H1 (cell line): ENCODE measurements around the gene GALNT9. TPM values are rescaled to one million over a fixed set of nuclear protein-coding genes. Genes with fewer than 3 reads are reported as not detected.

Experiments used
- CTCF ChIA-PET: fragments of 300-600 bp; sonication (Branson Sonifier 250); formaldehyde crosslinking; loops from one replicate; lab custom pipeline; 2021; ENCODE audit not compliant: partially characterized antibody; lab: Charles Lee
- POLR2A ChIA-PET: fragments of 300-600 bp; sonication (Branson Sonifier 250); formaldehyde crosslinking; loops from one replicate; lab custom pipeline; 2021; ENCODE audit warnings: inconsistent platforms; ENCODE audit not compliant: partially characterized antibody; lab: Charles Lee
- DNase-seq, 2 experiments: peaks; one replicate each; pipeline versions ENCODE4 v3.0.0 to v3.0.0-alpha.2; 2010 to 2022; ENCODE audit warnings: low spot score in 2 of 2, low read depth in 1 of 2, mixed read lengths in 1 of 2
- FAIRE-seq: peaks from 2 replicates; lab custom pipeline; 2011; peaks lifted over from hg19 to GRCh38; lab: Jason Lieb, UNC
- H2AFZ ChIP-seq: 2 replicates; pipeline ENCODE4 v1.8.1; 2012; ENCODE audit warnings: low read length, inconsistent platforms
- H2AK5ac ChIP-seq: 2 replicates; pipeline ENCODE4 v1.6.1; 2013; ENCODE audit warnings: low read depth, low read length
- H2BK120ac ChIP-seq: replicated peaks from 2 replicates; pipeline ENCODE3; 2013; ENCODE audit warnings: low read depth, low read length, inconsistent platforms
- H2BK12ac ChIP-seq: 2 replicates; pipeline ENCODE4 v1.6.1; 2013; ENCODE audit warnings: low read depth, low read length
- H2BK15ac ChIP-seq: 2 replicates; pipeline ENCODE4 v1.6.1; 2013; ENCODE audit warnings: low read length
- H2BK20ac ChIP-seq: 2 replicates; pipeline ENCODE4 v1.6.1; 2013; ENCODE audit warnings: low read length
- H2BK5ac ChIP-seq: 2 replicates; pipeline ENCODE4 v1.6.1; 2013; ENCODE audit warnings: low read depth, low read length
- H3K14ac ChIP-seq: 2 replicates; pipeline ENCODE4 v1.6.1; 2013; ENCODE audit warnings: inconsistent platforms; ENCODE audit not compliant: insufficient read length
- H3K18ac ChIP-seq: 2 replicates; pipeline ENCODE4 v1.6.1; 2013; ENCODE audit warnings: low read length; ENCODE audit errors: extremely low read depth
- H3K23ac ChIP-seq: 2 replicates; pipeline ENCODE4 v1.6.1; 2013; ENCODE audit warnings: inconsistent platforms; ENCODE audit not compliant: insufficient read length
- H3K23me2 ChIP-seq: 2 replicates; pipeline ENCODE4 v1.6.1; 2013; ENCODE audit warnings: low read depth, low read length
- H3K27ac ChIP-seq: 2 replicates; pipeline ENCODE4 v1.6.1; 2011; ENCODE audit warnings: low read depth, low read length, inconsistent platforms
- H3K27me3 ChIP-seq, 4 experiments: replicated peaks in 1 of 4; 1 replicate in 1 of 4; 2 replicates in 3 of 4; pipeline versions ENCODE4 v1.6.1 to v1.8.1; 2011 to 2013; ENCODE audit warnings: low read length in 3 of 4, mild to moderate bottlenecking in 3 of 4, inconsistent platforms in 2 of 4, mixed read lengths in 2 of 4, moderate library complexity in 1 of 4; ENCODE audit not compliant: control insufficient read depth in 3 of 4, insufficient read depth in 3 of 4; ENCODE audit errors: extremely low read depth in 1 of 4
- H3K36me3 ChIP-seq, 4 experiments: 2 replicates each; pipeline versions ENCODE4 v1.6.1 to v1.8.1; 2011 to 2013; ENCODE audit warnings: mild to moderate bottlenecking in 4 of 4, low read length in 3 of 4, moderate library complexity in 2 of 4, control low read depth in 1 of 4, inconsistent platforms in 1 of 4; ENCODE audit not compliant: insufficient read depth in 4 of 4, control insufficient read depth in 2 of 4
- H3K4ac ChIP-seq: replicated peaks from 2 replicates; pipeline ENCODE3; 2013; ENCODE audit warnings: low read length, low read depth, mixed read lengths, inconsistent platforms; ENCODE audit not compliant: insufficient read length
- H3K4me1 ChIP-seq, 4 experiments: replicated peaks in 1 of 4; 1 replicate in 1 of 4; 2 replicates in 3 of 4; pipeline versions ENCODE4 v1.6.1 to v1.8.1; 2011 to 2013; ENCODE audit warnings: low read length in 3 of 4, inconsistent platforms in 2 of 4, mixed read lengths in 1 of 4; ENCODE audit not compliant: insufficient read depth in 4 of 4, control insufficient read depth in 3 of 4
- H3K4me2 ChIP-seq, 2 experiments: 2 replicates each; pipeline versions ENCODE4 v1.6.1 to v1.8.1; 2011 to 2013; ENCODE audit warnings: low read depth in 2 of 2, low read length in 2 of 2, control low read depth in 1 of 2, inconsistent platforms in 1 of 2, mild to moderate bottlenecking in 1 of 2; ENCODE audit not compliant: insufficient read depth in 1 of 2
- H3K4me3 ChIP-seq, 4 experiments: fragments of 200-600, 300-600 bp in 1 of 4; sonication (generic), shearing (Covaris generic), sonication (Bioruptor Twin) in 1 of 4; 2 replicates each; pipeline versions ENCODE4 v1.5.1 to v1.8.1; 2011 to 2016; ENCODE audit warnings: low read length in 4 of 4, low read depth in 3 of 4, control low read depth in 2 of 4, inconsistent platforms in 2 of 4, mild to moderate bottlenecking in 2 of 4, mixed read lengths in 1 of 4, moderate library complexity in 1 of 4; ENCODE audit not compliant: insufficient read depth in 2 of 4; ENCODE audit errors: extremely low read depth in 1 of 4
- H3K56ac ChIP-seq: replicated peaks from 2 replicates; pipeline ENCODE3; 2013; ENCODE audit warnings: low read depth, mild to moderate bottlenecking, mixed read lengths, low read length, inconsistent platforms; ENCODE audit not compliant: insufficient read length
- H3K79me1 ChIP-seq: 2 replicates; pipeline ENCODE4 v1.6.1; 2013; ENCODE audit warnings: low read depth, low read length, control low read depth
- H3K79me2 ChIP-seq, 2 experiments: 2 replicates each; pipeline versions ENCODE4 v1.6.1 to v1.8.1; 2012 to 2013; ENCODE audit warnings: low read length in 2 of 2, mild to moderate bottlenecking in 2 of 2, inconsistent platforms in 1 of 2; ENCODE audit not compliant: insufficient read depth in 2 of 2, control insufficient read depth in 1 of 2
- H3K9ac ChIP-seq, 4 experiments: replicated peaks in 1 of 4; 1 replicate in 1 of 4; 2 replicates in 3 of 4; pipeline versions ENCODE4 v1.6.1 to v1.8.1; 2011 to 2013; ENCODE audit warnings: low read depth in 3 of 4, low read length in 3 of 4, control low read depth in 2 of 4, mild to moderate bottlenecking in 2 of 4, moderate library complexity in 2 of 4, inconsistent platforms in 1 of 4; ENCODE audit errors: extremely low read depth in 1 of 4
- H3K9me3 ChIP-seq, 2 experiments: 2 replicates each; pipeline versions ENCODE4 v1.6.1 to v1.8.1; 2012 to 2013; ENCODE audit warnings: mild to moderate bottlenecking in 2 of 2, moderate library complexity in 2 of 2, control low read depth in 1 of 2, inconsistent platforms in 1 of 2, low read depth in 1 of 2, low read length in 1 of 2, mixed read lengths in 1 of 2; ENCODE audit not compliant: insufficient read depth in 2 of 2
- H4K20me1 ChIP-seq, 2 experiments: replicated peaks in 1 of 2; 2 replicates each; pipeline versions ENCODE3 to v1.8.1; 2011 to 2013; ENCODE audit warnings: inconsistent platforms in 2 of 2, low read length in 2 of 2, mild to moderate bottlenecking in 1 of 2; ENCODE audit not compliant: insufficient read depth in 2 of 2, control insufficient read depth in 1 of 2
- H4K5ac ChIP-seq: 2 replicates; pipeline ENCODE4 v1.6.1; 2013; ENCODE audit warnings: low read length, low read depth, mixed read lengths, inconsistent platforms; ENCODE audit not compliant: insufficient read length
- H4K8ac ChIP-seq: 2 replicates; pipeline ENCODE4 v1.8.0; 2013; ENCODE audit warnings: mild to moderate bottlenecking, moderate library complexity, low read length, inconsistent platforms; ENCODE audit not compliant: insufficient read depth; ENCODE audit errors: extremely low read depth
- H4K91ac ChIP-seq: replicated peaks from 2 replicates; pipeline ENCODE3; 2013; ENCODE audit warnings: low read length, mixed read lengths, inconsistent platforms; ENCODE audit not compliant: insufficient read length
- CEBPB ChIP-seq: IDR thresholded peaks from 2 replicates; pipeline ENCODE4 v1.6.1; 2012; ENCODE audit warnings: low read depth, low read length
- GABPA ChIP-seq: IDR thresholded peaks from 2 replicates; pipeline ENCODE4 v1.6.1; 2011; ENCODE audit warnings: mild to moderate bottlenecking, low read length, moderate library complexity, borderline replicate concordance; ENCODE audit not compliant: insufficient read depth
- WGBS, 2 experiments: shearing (Covaris generic) in 1 of 2; methylation state at CpG; one replicate each; pipeline versions ENCODE4 v1.1.6 to v1.1.7; 2013 to 2015; ENCODE audit warnings: low lambda C conversion rate in 2 of 2, mixed read lengths in 2 of 2, inconsistent platforms in 1 of 2, low coverage in 1 of 2, missing lambda C conversion rate in 1 of 2; ENCODE audit not compliant: insufficient replicate concordance in 2 of 2, insufficient coverage in 1 of 2, insufficient read length in 1 of 2; ENCODE audit errors: extremely low coverage in 1 of 2, missing lambda C conversion rate in 1 of 2; 5-methylcytosine and 5-hydroxymethylcytosine counted together
- polyA plus RNA-seq, 7 experiments: library from polyadenylated mRNA; depleted of rRNA in 3 of 7; stranded (reverse) in 5 of 7; unstranded in 2 of 7; fragments of >200 nt in 5 of 7; fragments of 200-250 nt in 2 of 7; gene quantifications; 1 replicate in 5 of 7; 2 replicates in 1 of 7; 4 replicates in 1 of 7; pipeline versions ENCODE4 v1.2.1 to v1.2.3, GENCODE V29; 2011 to 2013; ENCODE audit warnings: missing spikeins in 2 of 7, mixed read lengths in 2 of 7
- total RNA-seq: library from RNA; stranded (reverse); fragmentation: NEBNext Ultra II Directional; extraction: Animal tissue kit (Norgen Biotek cat#: 25700); gene quantifications from 2 replicates; pipeline ENCODE4 v1.2.1, GENCODE V29; 2021
- TF ChIP-seq, protein P1 (sequence below): IDR thresholded peaks from 2 replicates; pipeline ENCODE4 v1.6.1; 2012; ENCODE audit warnings: inconsistent platforms

GALNT9 gene
- total and polyA plus RNA-seq, 2 of the 8 experiments (the other 6 are each of a cell fraction or from before 2014, with no cell fraction given): 2.0 to 3.6 TPM

DNA sequence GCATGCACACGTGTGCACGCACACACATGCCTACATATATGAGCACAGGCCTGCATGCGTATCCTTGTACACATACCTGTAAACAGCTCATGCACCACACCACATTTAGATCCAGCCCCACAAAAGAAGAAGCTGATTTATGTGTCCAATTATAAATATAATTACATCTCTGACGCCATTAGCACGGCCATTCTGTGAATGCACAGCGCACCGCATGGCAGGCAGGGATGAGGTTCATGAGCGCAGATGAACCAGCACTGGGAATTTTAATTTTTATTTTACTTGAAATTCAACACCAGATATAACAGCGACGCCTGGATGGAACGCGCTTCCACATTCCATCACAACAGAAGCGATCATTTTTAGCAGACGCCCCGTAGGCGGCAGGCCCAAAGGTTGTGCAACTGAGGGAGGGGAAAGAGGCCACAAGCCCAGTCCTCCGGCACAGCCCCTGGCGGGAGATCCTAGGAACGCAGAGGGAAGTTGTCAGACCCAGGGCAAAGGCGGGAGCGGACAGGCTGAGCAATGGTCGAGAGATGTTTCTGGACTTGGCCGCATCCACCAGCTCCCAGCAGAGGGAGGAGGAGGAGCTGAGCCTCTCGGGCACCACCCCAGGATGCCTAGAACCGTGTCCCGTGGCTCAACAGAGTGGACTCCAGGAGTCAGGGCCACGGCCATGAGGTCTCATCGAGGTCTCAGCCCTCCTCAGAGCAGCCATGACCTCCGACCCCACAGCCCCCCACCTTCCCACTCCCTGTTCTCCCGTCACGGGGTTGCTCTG is 37.9 kb upstream of the GALNT9 start:
- Histone ChIP-seq H3K4me1 (no peaks in the 10 kb centered on the region), H3K4me2 (no peak overlapping the region), H4K5ac (no peak overlapping the region), H3K23ac (no peak overlapping the region), H3K9ac (no peak overlapping the region), H2BK12ac (no peak overlapping the region), H3K36me3 (no peaks in the 10 kb centered on the region), H3K27me3 (peaks cover 0 to 30% (median 17%) of the 10 kb centered on the region in 4 experiments; a peak in 6 of 7 replicates), H2BK20ac (no peak overlapping the region), H2BK120ac (no peak overlapping the region), H3K79me2 (no peaks in the 10 kb centered on the region), H3K4ac (no peak overlapping the region), H3K23me2 (no peaks in the 10 kb centered on the region), H2BK5ac (no peak overlapping the region), H3K27ac (no peak overlapping the region), H3K79me1 (no peaks in the 10 kb centered on the region), H2AK5ac (no peak overlapping the region), H3K9me3 (peaks cover 0 to 5% of the 10 kb centered on the region in 2 experiments; a peak in 1 of 4 replicates), H3K56ac (no peak overlapping the region), H2BK15ac (no peak overlapping the region), H2AFZ (no peak overlapping the region), H4K8ac (no peak overlapping the region), H4K91ac (no peak overlapping the region), H4K20me1 (peaks cover 0 to 2% of the 10 kb centered on the region in 2 experiments), H3K18ac (no peak overlapping the region; the same call in 1 of the 2 replicates), H3K14ac (no peak overlapping the region), H3K4me3 (no peak overlapping the region)
- CTCF ChIA-PET: no interaction called here
- POLR2A ChIA-PET: no interaction called here
- DNase-seq (no peak), FAIRE-seq (no peak)
- 91% methylated on average over 30 of the region's 31 CpGs; no CpG with 5 or more reads in 1 of the 2 experiments for WGBS, 2 experiments
- TF ChIP-seq GABPA (no peak), CEBPB (peak; percentile 41; the same call in 1 of the 2 replicates)
- TF ChIP-seq, protein P1, sequence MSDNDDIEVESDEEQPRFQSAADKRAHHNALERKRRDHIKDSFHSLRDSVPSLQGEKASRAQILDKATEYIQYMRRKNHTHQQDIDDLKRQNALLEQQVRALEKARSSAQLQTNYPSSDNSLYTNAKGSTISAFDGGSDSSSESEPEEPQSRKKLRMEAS: no peak
